OCI-LY1 (cell line): ENCODE results near the gene GPR143.

Experiments
- H2AFZ ChIP-seq: fragments of 200-600 bp; sonication (generic), shearing (Covaris generic); 2 replicates; pipeline ENCODE4 v1.6.0; 2014; ENCODE audit warnings: antibody characterized with exemption, mild to moderate bottlenecking, low read length
- H3F3A ChIP-seq: fragments of 200-600 bp; sonication (generic), shearing (Covaris generic); 2 replicates; pipeline ENCODE4 v1.6.0; 2014; ENCODE audit warnings: mild to moderate bottlenecking, antibody characterized with exemption, low read length, moderate library complexity; ENCODE audit not compliant: insufficient read depth
- H3K27ac ChIP-seq: fragments of 200-600 bp; sonication (generic); 2 replicates; pipeline ENCODE4 v1.5.1; 2014; ENCODE audit warnings: low read length, mixed run types, mild to moderate bottlenecking, low read depth; ENCODE audit not compliant: poor library complexity, severe bottlenecking
- H3K27me3 ChIP-seq: fragments of 200-600 bp; sonication (generic); 2 replicates; pipeline ENCODE4 v1.6.0; 2014; ENCODE audit warnings: antibody characterized with exemption, mild to moderate bottlenecking, low read length, moderate library complexity; ENCODE audit not compliant: insufficient read depth
- H3K36me3 ChIP-seq: fragments of 200-600 bp; sonication (generic); 2 replicates; pipeline ENCODE4 v1.6.1; 2014; ENCODE audit warnings: mild to moderate bottlenecking, antibody characterized with exemption, low read length, moderate library complexity, mixed read lengths; ENCODE audit not compliant: insufficient read depth
- H3K4me1 ChIP-seq: fragments of 200-600 bp; sonication (generic); 2 replicates; pipeline ENCODE4 v1.5.1; 2014; ENCODE audit warnings: mild to moderate bottlenecking, low read length, moderate library complexity; ENCODE audit not compliant: insufficient read depth, severe bottlenecking
- H3K4me2 ChIP-seq: fragments of 200-600 bp; sonication (generic), shearing (Covaris generic); 2 replicates; pipeline ENCODE4 v1.6.1; 2014; ENCODE audit warnings: low read length
- H3K4me3 ChIP-seq: fragments of 200-600 bp; sonication (generic); 2 replicates; pipeline ENCODE4 v1.5.1; 2014; ENCODE audit warnings: low read length, low read depth, mild to moderate bottlenecking, mixed read lengths; ENCODE audit not compliant: poor library complexity, severe bottlenecking
- H3K79me2 ChIP-seq: fragments of 200-600 bp; shearing (Covaris generic); 2 replicates; pipeline ENCODE4 v1.6.1; 2016; ENCODE audit warnings: mixed run types, low read length, mixed read lengths; ENCODE audit not compliant: insufficient read depth
- H3K9ac ChIP-seq: fragments of 200-600 bp; sonication (generic), shearing (Covaris generic); 2 replicates; pipeline ENCODE4 v1.6.1; 2014; ENCODE audit warnings: mild to moderate bottlenecking, low read length, mixed read lengths
- H3K9me2 ChIP-seq: fragments of 200-600 bp; sonication (generic), shearing (Covaris generic); 2 replicates; pipeline ENCODE4 v1.6.1; 2014; ENCODE audit warnings: low read depth, mild to moderate bottlenecking, low read length, mixed read lengths
- H3K9me3 ChIP-seq: fragments of 200-600 bp; shearing (Covaris generic); 2 replicates; pipeline ENCODE4 v1.6.1; 2014; ENCODE audit warnings: low read length, mixed read lengths
- H4K20me1 ChIP-seq: fragments of 200-600 bp; sonication (generic), shearing (Covaris generic); 2 replicates; pipeline ENCODE4 v1.6.0; 2016; ENCODE audit warnings: mild to moderate bottlenecking, low read length; ENCODE audit not compliant: insufficient read depth
- EZH2 ChIP-seq: fragments of 200-600 bp; sonication (generic), shearing (Covaris generic); IDR thresholded peaks from 2 replicates; pipeline ENCODE4 v1.8.0; 2017; ENCODE audit warnings: borderline replicate concordance, mixed run types, mild to moderate bottlenecking, antibody characterized with exemption, low read length, moderate library complexity, mixed read lengths
- TF ChIP-seq, protein P1 (sequence below): fragments of 200-600 bp; sonication (generic), shearing (Covaris generic); IDR thresholded peaks from 2 replicates; pipeline ENCODE4 v1.5.1; 2017; ENCODE audit warnings: mild to moderate bottlenecking, antibody characterized with exemption, low read length, moderate library complexity, mixed read lengths

The GPR143 gene

DNA sequence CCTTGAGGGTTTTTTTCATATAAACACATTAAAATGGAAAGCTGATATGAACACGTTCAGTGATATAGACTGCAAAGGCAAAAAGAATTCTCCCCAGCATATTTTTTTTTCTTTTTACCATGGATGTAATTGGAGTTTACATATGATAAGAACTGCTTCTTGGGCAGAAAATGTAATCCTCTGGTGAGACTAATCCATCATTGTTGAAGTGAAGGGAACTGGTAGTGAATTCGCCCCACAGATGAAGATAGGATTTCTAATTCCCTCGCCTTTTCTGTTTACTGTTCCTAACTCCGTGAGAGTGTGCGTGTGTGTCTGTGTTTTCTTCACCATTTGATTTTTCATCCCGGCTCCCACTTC lies 88.9 kb downstream of the GPR143 start:
- no peak overlapping the region for H3K27ac ChIP-seq
- H3K9ac ChIP-seq: no peak overlapping the region
- H3K4me2 ChIP-seq: no peak overlapping the region

DNA sequence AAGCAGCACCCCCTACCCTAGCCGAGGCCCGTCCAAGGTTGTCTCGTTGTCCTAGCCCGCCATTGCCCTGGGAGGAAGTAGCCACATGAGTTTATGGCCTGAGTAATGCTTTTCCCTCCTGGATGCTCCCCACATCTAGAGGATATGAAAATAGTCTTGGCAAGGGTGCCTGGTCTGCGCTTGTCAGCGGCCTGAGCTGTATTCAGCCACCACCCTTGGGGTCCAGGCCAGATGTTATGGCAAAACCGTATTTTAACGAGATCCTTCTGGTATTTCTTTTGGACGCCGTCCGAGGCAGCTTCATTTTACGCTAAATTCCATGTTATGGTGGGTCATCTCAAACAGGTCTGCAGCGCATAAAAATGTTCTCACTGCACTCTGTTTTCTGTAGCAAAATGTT lies 89.3 kb downstream of the GPR143 start:
- Histone ChIP-seq H3F3A (no peaks in the 10 kb centered on the region), H3K4me2 (no peak overlapping the region), H3K4me3 (no peak overlapping the region), H3K79me2 (no peaks in the 10 kb centered on the region), H3K9me3 (no peaks in the 10 kb centered on the region), H3K27me3 (no peaks in the 10 kb centered on the region), H3K27ac (no peak overlapping the region), H3K9ac (no peak overlapping the region), H3K9me2 (no peaks in the 10 kb centered on the region), H3K36me3 (peaks cover 17% of the 10 kb centered on the region), H2AFZ (no peak overlapping the region), H3K4me1 (peaks cover 11% of the 10 kb centered on the region), H4K20me1 (no peaks in the 10 kb centered on the region)
- TF ChIP-seq, protein P1, sequence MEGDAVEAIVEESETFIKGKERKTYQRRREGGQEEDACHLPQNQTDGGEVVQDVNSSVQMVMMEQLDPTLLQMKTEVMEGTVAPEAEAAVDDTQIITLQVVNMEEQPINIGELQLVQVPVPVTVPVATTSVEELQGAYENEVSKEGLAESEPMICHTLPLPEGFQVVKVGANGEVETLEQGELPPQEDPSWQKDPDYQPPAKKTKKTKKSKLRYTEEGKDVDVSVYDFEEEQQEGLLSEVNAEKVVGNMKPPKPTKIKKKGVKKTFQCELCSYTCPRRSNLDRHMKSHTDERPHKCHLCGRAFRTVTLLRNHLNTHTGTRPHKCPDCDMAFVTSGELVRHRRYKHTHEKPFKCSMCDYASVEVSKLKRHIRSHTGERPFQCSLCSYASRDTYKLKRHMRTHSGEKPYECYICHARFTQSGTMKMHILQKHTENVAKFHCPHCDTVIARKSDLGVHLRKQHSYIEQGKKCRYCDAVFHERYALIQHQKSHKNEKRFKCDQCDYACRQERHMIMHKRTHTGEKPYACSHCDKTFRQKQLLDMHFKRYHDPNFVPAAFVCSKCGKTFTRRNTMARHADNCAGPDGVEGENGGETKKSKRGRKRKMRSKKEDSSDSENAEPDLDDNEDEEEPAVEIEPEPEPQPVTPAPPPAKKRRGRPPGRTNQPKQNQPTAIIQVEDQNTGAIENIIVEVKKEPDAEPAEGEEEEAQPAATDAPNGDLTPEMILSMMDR: no peak
- no peak for TF ChIP-seq EZH2

More for the DNA sequence above, 88.9 kb downstream of the GPR143 start:
- no peak for TF ChIP-seq EZH2
- TF ChIP-seq, protein P1: no peak
- H3K79me2 ChIP-seq: no peaks in the 10 kb centered on the region
- H3K4me1 ChIP-seq: peaks cover 7% of the 10 kb centered on the region
- H3K9me3 ChIP-seq: no peaks in the 10 kb centered on the region
- H3K9me2 ChIP-seq: no peaks in the 10 kb centered on the region
- H4K20me1 ChIP-seq: no peaks in the 10 kb centered on the region
- H3K27me3 ChIP-seq: no peaks in the 10 kb centered on the region
- no peaks in the 10 kb centered on the region for H3F3A ChIP-seq
- H3K4me3 ChIP-seq: no peak overlapping the region
- H2AFZ ChIP-seq: no peak overlapping the region
- H3K36me3 ChIP-seq: peaks cover 20% of the 10 kb centered on the region
